ENCODE data around the gene POLDIP2.

Gene POLDIP2

GRCh38 chr17:28334666-28335200, 22.6 kb downstream of the POLDIP2 start:
- DNase-seq = no peak

GRCh38 chr17:28334171-28334570, 23.2 kb downstream of the POLDIP2 start:
- no peak for DNase-seq

GRCh38 chr17:28333083-28333746, 24.1 kb downstream of the POLDIP2 start:
- DNase-seq = no peak

- DNase-seq = no peak
These were observed 25.4 kb downstream of the POLDIP2 start for GRCh38 chr17:28331891-28332420.

- DNase-seq = no peak
These were observed 26.7 kb downstream of the POLDIP2 start for GRCh38 chr17:28330671-28331070.

- no peak for DNase-seq
These were observed 29.0 kb downstream of the POLDIP2 start for GRCh38 chr17:28328325-28328724.

- no peak for DNase-seq
These were observed 29.6 kb downstream of the POLDIP2 start for GRCh38 chr17:28327709-28328108.

- DNase-seq = no peak
These were observed 30.2 kb downstream of the POLDIP2 start for GRCh38 chr17:28327031-28327607.

GRCh38 chr17:28326114-28326513, 31.2 kb downstream of the POLDIP2 start:
- no peak for DNase-seq

- DNase-seq = no peak
These were observed 32.1 kb downstream of the POLDIP2 start for GRCh38 chr17:28325211-28325610.

- no peak for DNase-seq
These were observed 32.5 kb downstream of the POLDIP2 start for GRCh38 chr17:28324781-28325180.

GRCh38 chr17:28324267-28324745, 33.0 kb downstream of the POLDIP2 start:
- DNase-seq = no peak

- no peak for DNase-seq
These were observed 36.9 kb downstream of the POLDIP2 start for GRCh38 chr17:28320215-28321061.

GRCh38 chr17:28319598-28319935, 37.8 kb downstream of the POLDIP2 start:
- no peak for DNase-seq

- DNase-seq = peak; percentile 92
These were observed 38.3 kb downstream of the POLDIP2 start, which contains the start of gene TMEM97 for GRCh38 chr17:28318759-28319597. TSS of gene TMEM97 (plus strand) at chr17:28319200. CDS start at chr17:28319240, 40 bp downstream.

GRCh38 chr17:28317966-28318758, 39.2 kb downstream of the POLDIP2 start:
- DNase-seq = no peak

GRCh38 chr17:28317099-28317965, 40.0 kb downstream of the POLDIP2 start:
- no peak for DNase-seq

- no peak for DNase-seq
These were observed 41.3 kb downstream of the POLDIP2 start for GRCh38 chr17:28315846-28316705.

GRCh38 chr17:28313841-28314240, 43.5 kb downstream of the POLDIP2 start:
- no peak for DNase-seq
